Neural crest cell (in vitro differentiated cells): Measurements from ENCODE around the gene OR10H1. TPM values are rescaled to one million over a fixed set of nuclear protein-coding genes. Genes with fewer than 3 reads are reported as not detected.
"Not testable (repeated sequence)": the region's sequence is repeated elsewhere in the genome, so short reads cannot be mapped to it uniquely, and the experiment has no call there.

Source experiments
- DNase-seq: peaks from one replicate; pipeline ENCODE4 v3.0.0; 2021; ENCODE audit warnings: low read depth, mixed read lengths, low spot score
- H3K27ac Mint-ChIP-seq: one replicate; pipeline ENCODE4 v1.8.0; 2021; ENCODE audit warnings: mild to moderate bottlenecking, mixed read lengths; ENCODE audit not compliant: unreplicated experiment
- H3K27me3 Mint-ChIP-seq: 2 replicates; pipeline ENCODE4 v1.8.0; 2021; ENCODE audit warnings: low read depth, mild to moderate bottlenecking, mixed read lengths
- H3K36me3 Mint-ChIP-seq: 2 replicates; pipeline ENCODE4 v1.8.0; 2021; ENCODE audit warnings: low read depth, mild to moderate bottlenecking, mixed read lengths
- H3K4me1 Mint-ChIP-seq: 2 replicates; pipeline ENCODE4 v1.8.0; 2021; ENCODE audit warnings: mixed read lengths
- H3K4me3 Mint-ChIP-seq: one replicate; pipeline ENCODE4 v1.8.0; 2021; ENCODE audit warnings: mild to moderate bottlenecking, mixed read lengths
- H3K9me3 Mint-ChIP-seq: 2 replicates; pipeline ENCODE4 v1.8.0; 2021; ENCODE audit warnings: mixed read lengths
- CTCF ChIP-seq: fragments of 200-600 bp; sonication (generic); conservative IDR thresholded peaks from 2 replicates; pipeline ENCODE4 v1.5.0; 2021; ENCODE audit warnings: antibody characterized with exemption, mild to moderate bottlenecking
- total RNA-seq: library from RNA; stranded (reverse); gene quantifications from 2 replicates; pipeline ENCODE4 v1.2.1, GENCODE V29; 2021

Gene OR10H1
- total RNA-seq, 1 donor from 2014 or later, result not detected

GRCh38 chr19:15829786-15830185 is 14.3 kb upstream of the OR10H1 start:
- no peaks in the 10 kb centered on the region for H3K4me1 Mint-ChIP-seq
- no peak for DNase-seq
- H3K36me3 Mint-ChIP-seq, result peaks cover 13% of the 10 kb centered on the region
- H3K9me3 Mint-ChIP-seq, result peaks cover 16% of the 10 kb centered on the region
- no peaks in the 10 kb centered on the region for H3K27me3 Mint-ChIP-seq
- H3K4me3 Mint-ChIP-seq, result no peak overlapping the region
- no peak for TF ChIP-seq CTCF
- H3K27ac Mint-ChIP-seq, result no peak overlapping the region

- no peak for DNase-seq
- Mint-ChIP-seq H3K9me3 (peaks cover 16% of the 10 kb centered on the region), H3K27ac (no peak overlapping the region), H3K36me3 (peaks cover 13% of the 10 kb centered on the region), H3K27me3 (no peaks in the 10 kb centered on the region), H3K4me3 (no peak overlapping the region), H3K4me1 (no peaks in the 10 kb centered on the region)
- no peak for TF ChIP-seq CTCF
Observed at GRCh38 chr19:15829306-15829698, 13.8 kb upstream of the OR10H1 start.

- H3K4me1 Mint-ChIP-seq, result not testable (repeated sequence)
Observed at GRCh38 chr19:15828611-15829305, 13.3 kb upstream of the OR10H1 start.

GRCh38 chr19:15828121-15828610 is 12.7 kb upstream of the OR10H1 start:
- H3K27me3 Mint-ChIP-seq, result no peaks in the 10 kb centered on the region
- peaks cover 13% of the 10 kb centered on the region for H3K36me3 Mint-ChIP-seq
- no peak overlapping the region for H3K27ac Mint-ChIP-seq
- H3K4me3 Mint-ChIP-seq, result no peak overlapping the region
- peaks cover 16% of the 10 kb centered on the region for H3K9me3 Mint-ChIP-seq
- no peaks in the 10 kb centered on the region for H3K4me1 Mint-ChIP-seq
- DNase-seq, result no peak
- TF ChIP-seq CTCF, result no peak

More at GRCh38 chr19:15828611-15829305, 13.3 kb upstream of the OR10H1 start:
- H3K4me3 Mint-ChIP-seq, H3K27ac Mint-ChIP-seq, DNase-seq, H3K27me3 Mint-ChIP-seq: not testable (repeated sequence)
- peaks cover 13% of the 10 kb centered on the region for H3K36me3 Mint-ChIP-seq
- H3K9me3 Mint-ChIP-seq, result peaks cover 16% of the 10 kb centered on the region

- Mint-ChIP-seq H3K9me3 (peaks cover 16% of the 10 kb centered on the region), H3K27ac (no peak overlapping the region), H3K27me3 (no peaks in the 10 kb centered on the region), H3K4me3 (no peak overlapping the region), H3K36me3 (peaks cover 12% of the 10 kb centered on the region), H3K4me1 (no peaks in the 10 kb centered on the region)
- no peak for TF ChIP-seq CTCF
- DNase-seq, result no peak
Observed at GRCh38 chr19:15825753-15826152, 10.3 kb upstream of the OR10H1 start.

GRCh38 chr19:15820646-15821045 is 5.2 kb upstream of the OR10H1 start:
- H3K27ac Mint-ChIP-seq, result no peak overlapping the region

More at GRCh38 chr19:15820646-15821045, 5.2 kb upstream of the OR10H1 start:
- Mint-ChIP-seq H3K36me3 (peaks cover 5% of the 10 kb centered on the region), H3K27me3 (no peaks in the 10 kb centered on the region), H3K4me1 (no peaks in the 10 kb centered on the region), H3K9me3 (peaks cover 14% of the 10 kb centered on the region), H3K4me3 (no peak overlapping the region)
- no peak for DNase-seq
- no peak for TF ChIP-seq CTCF
